ENCODE measurements around the gene SH3BP4. TPM values are rescaled to one million over a fixed set of nuclear protein-coding genes. Genes with fewer than 3 reads are reported as not detected.

SH3BP4 gene
- total RNA-seq, 4 donors from 2014 or later: 16.5 to 32.8 (median 26.4) TPM

- Histone ChIP-seq H3K27me3 (no peaks in the 10 kb centered on the region), H3K27ac (no peak overlapping the region), H3K36me3 (peaks cover 0 to 6% (median 0%) of the 10 kb centered on the region in 3 donors), H3K9me3 (no peaks in the 10 kb centered on the region), H3K4me1 (no peaks in the 10 kb centered on the region), H3K4me3 (no peak overlapping the region)
- TF ChIP-seq CTCF (IDR thresholded peaks at IDR 0.05) (no peak), POLR2A (IDR thresholded peaks at IDR 0.05) (no peak)
- DNase-seq: no peak
Measured at GRCh38 chr2:235059161-235059560, 107.3 kb downstream of the SH3BP4 start.

GRCh38 chr2:235061656-235062055 is 109.8 kb downstream of the SH3BP4 start:
- no peaks in the 10 kb centered on the region for H3K4me1 ChIP-seq
- H3K9me3 ChIP-seq: no peaks in the 10 kb centered on the region
- no peaks in the 10 kb centered on the region for H3K27me3 ChIP-seq
- H3K27ac ChIP-seq: no peak overlapping the region
- H3K4me3 ChIP-seq: no peak overlapping the region
- no peak for TF ChIP-seq CTCF (IDR thresholded peaks at IDR 0.05)
- DNase-seq: no peak
- H3K36me3 ChIP-seq: no peaks in the 10 kb centered on the region

- no peaks in the 10 kb centered on the region for H3K27me3 ChIP-seq
- no peak overlapping the region for H3K27ac ChIP-seq
- H3K4me1 ChIP-seq: no peaks in the 10 kb centered on the region
- H3K4me3 ChIP-seq: no peak overlapping the region
- no peak for DNase-seq
- TF ChIP-seq POLR2A (IDR thresholded peaks at IDR 0.05) (no peak), CTCF (IDR thresholded peaks at IDR 0.05) (no peak)
- H3K9me3 ChIP-seq: no peaks in the 10 kb centered on the region
- H3K36me3 ChIP-seq: no peaks in the 10 kb centered on the region
Measured at GRCh38 chr2:235063471-235063961, 111.7 kb downstream of the SH3BP4 start.

- Histone ChIP-seq H3K4me1 (no peaks in the 10 kb centered on the region), H3K27ac (no peak overlapping the region), H3K9me3 (no peaks in the 10 kb centered on the region), H3K4me3 (no peak overlapping the region), H3K27me3 (no peaks in the 10 kb centered on the region), H3K36me3 (no peaks in the 10 kb centered on the region)
- DNase-seq: no peak
- TF ChIP-seq POLR2A (IDR thresholded peaks at IDR 0.05) (no peak), CTCF (IDR thresholded peaks at IDR 0.05) (no peak)
Measured at GRCh38 chr2:235064976-235065375, 113.2 kb downstream of the SH3BP4 start.

- H3K9me3 ChIP-seq: no peaks in the 10 kb centered on the region
- H3K27me3 ChIP-seq: no peaks in the 10 kb centered on the region
- no peaks in the 10 kb centered on the region for H3K36me3 ChIP-seq
- no peaks in the 10 kb centered on the region for H3K4me1 ChIP-seq
- TF ChIP-seq CTCF (IDR thresholded peaks at IDR 0.05) (no peak), POLR2A (IDR thresholded peaks at IDR 0.05) (no peak)
- no peak overlapping the region for H3K4me3 ChIP-seq
- no peak for DNase-seq
- no peak overlapping the region for H3K27ac ChIP-seq
Measured at GRCh38 chr2:235066490-235066889, 114.7 kb downstream of the SH3BP4 start.

GRCh38 chr2:235066895-235067294 is 115.1 kb downstream of the SH3BP4 start:
- H3K27ac ChIP-seq: no peak overlapping the region
- no peaks in the 10 kb centered on the region for H3K36me3 ChIP-seq
- H3K9me3 ChIP-seq: no peaks in the 10 kb centered on the region
- H3K4me1 ChIP-seq: no peaks in the 10 kb centered on the region
- no peak overlapping the region for H3K4me3 ChIP-seq
- no peaks in the 10 kb centered on the region for H3K27me3 ChIP-seq
- TF ChIP-seq CTCF (IDR thresholded peaks at IDR 0.05): no peak
- TF ChIP-seq POLR2A (IDR thresholded peaks at IDR 0.05): no peak
- DNase-seq: no peak

Measured in Peyer's patch (tissue), 4 donors.